HG03108 (cell line): ENCODE results near the gene TRPM2.

ENCODE experiments used
- ATAC-seq: cut with Tn5 transposase; IDR thresholded peaks from one replicate; pipeline ENCODE4 v1.9.1; 2021; ENCODE audit warnings: moderate library complexity; ENCODE audit not compliant: unreplicated experiment

TRPM2 gene

DNA sequence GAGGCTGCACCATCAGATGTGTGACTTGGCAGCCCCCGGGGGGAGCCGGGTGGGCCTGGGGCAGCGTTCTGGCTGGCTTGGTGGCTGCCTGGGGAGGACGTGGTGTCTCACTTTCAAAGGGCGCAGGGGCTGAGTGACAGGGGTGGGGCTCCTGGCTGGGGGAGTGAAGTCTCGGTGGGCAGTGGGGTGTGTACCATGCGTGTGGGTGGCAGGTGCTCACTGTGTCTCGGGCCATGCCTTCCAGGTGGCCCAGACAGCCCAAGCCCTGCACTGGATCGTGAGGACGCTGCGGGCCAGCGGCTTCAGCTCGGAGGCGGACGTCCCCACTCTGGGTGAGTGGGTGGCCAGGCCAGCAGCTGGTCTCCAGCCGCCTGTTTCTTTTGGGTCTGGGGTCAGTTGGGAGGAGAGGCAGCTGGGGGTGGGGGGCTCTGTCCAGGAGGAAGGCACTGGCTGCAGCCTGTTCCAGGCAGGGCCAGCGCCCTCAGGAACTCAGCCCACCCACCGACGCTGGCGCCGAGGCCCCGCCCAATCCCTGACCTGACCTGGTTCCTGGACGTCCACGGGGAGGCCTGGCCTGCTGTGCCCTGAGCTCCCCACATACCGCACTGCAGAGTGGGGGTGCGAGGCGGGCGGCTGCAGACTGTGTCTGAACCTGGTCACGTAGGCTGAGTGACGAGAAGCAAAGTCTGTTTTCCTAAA is 71.3 kb downstream of the TRPM2 start:
- ATAC-seq: no peak

DNA sequence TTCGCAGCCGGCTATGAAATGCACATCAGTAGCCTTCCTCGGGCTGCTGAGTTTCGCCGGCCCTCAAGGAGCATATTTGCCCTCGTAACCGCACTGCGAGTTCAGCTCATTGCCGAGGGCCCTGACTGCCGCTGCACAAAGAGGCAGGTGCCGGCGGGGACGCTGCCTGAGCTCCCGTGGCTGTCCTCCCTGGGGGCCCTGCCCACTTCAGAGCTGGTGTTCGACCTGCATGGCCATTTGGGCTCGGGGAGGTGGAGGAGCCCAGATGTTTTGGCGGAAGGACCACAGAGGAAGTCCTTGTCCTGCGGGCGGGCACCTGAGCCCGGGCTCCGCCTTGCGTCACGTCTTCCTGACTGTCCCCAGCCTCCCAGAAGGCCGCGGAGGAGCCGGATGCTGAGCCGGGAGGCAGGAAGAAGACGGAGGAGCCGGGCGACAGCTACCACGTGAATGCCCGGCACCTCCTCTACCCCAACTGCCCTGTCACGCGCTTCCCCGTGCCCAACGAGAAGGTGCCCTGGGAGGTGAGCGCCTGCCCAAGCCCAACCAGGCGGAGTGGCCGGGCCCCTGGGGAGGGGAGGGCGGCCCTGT is 72.0 kb downstream of the TRPM2 start:
- no peak for ATAC-seq

DNA sequence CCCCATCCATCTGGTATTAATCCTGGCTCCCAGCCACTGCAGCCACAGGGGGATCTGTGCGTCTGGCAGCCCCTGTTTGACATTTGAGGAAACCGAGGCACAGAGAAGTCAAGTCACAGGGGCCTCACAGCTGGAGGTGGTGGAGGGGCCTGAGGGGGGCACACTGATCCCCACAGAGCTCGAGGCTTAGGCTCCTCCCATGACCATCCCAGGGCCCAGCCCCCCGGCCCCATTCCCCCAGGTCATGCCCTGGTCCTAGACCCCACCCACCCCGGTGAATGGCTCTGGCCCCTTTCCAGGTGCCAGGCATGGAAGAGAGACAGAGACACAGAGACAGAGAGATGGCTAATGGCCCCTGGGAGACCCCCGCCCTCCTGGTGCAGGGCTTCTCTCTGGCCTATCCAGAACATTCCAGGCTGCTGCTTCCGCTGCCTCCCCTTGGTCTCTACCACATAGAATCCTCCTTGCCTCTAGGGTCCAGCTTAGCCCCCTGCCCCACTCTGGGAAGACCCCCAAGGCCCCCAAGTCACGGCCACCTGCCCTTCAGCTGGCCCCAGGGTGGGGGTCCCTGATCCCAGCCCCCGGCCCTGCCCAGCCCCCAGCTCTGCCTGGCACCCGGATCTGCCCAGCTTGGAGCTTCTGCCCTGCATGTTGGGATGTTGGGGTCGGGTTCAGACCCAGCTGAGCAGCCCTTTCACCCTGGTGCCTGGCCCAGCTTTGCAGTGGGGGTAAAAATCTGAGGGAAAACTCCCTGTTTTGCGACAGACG is 72.7 kb downstream of the TRPM2 start:
- ATAC-seq: no peak

DNA sequence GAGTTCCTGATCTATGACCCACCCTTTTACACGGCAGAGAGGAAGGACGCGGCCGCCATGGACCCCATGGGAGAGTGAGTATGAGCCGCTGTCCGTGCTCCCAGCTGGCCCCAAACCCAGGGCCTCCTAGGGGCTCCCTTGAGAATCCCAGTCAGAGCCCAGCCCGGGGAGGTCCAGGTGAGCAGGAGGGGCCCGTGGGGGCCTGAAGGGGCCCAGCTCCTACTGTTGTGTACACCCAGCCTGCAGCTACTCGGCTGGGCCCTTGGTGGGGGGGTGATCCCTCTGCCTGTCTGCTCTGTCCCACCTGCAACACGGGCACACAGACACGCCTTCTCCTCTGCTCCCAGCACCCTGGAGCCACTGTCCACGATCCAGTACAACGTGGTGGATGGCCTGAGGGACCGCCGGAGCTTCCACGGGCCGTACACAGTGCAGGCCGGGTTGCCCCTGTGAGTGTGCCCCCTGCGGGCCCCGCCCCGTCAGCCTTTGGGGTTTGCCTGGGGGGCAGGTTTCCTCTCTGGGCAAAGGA is 73.3 kb downstream of the TRPM2 start:
- ATAC-seq: no peak

DNA sequence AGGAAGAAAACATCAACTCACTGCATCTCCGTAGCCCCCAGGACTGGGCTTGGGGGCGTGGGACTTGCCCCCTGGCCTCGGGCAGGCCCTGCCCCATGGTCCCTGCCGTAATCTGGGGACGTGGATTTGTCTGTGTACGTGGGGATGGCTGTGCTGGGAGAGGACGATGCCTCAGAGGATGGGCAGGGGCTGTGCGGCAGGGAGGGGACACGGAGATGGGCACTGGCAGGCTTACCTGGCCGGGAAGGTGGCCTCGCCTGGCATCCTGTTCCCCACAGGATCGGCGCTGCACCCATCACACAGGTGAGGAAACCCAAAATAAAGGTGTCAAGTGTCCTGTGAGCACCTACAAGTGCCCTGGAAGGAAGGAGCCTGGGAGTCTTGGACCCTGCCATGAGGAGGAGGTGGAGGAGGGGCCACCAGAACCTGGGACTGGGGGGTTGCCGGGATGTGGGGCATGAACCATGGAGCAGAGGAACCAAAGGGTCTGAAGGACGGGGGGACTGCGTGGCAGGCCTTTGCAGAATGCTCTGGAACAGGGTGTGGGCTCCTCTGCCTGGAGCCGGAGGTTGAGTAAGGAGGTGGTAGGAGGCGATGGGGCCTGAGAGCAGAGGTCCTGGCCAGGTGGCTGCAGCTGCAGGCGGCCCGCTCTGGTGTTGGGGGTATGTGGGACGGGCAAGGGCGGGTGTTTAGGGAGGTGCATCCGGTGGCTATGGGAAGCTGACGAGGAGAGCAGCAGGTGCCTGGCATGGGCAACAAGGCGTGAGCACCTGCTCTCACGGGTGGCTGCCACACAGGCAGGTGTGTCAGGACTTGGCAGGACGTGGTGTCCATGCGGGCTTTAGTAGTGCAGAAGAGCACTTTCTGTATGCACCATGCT is 74.1 kb downstream of the TRPM2 start:
- ATAC-seq: no peak

DNA sequence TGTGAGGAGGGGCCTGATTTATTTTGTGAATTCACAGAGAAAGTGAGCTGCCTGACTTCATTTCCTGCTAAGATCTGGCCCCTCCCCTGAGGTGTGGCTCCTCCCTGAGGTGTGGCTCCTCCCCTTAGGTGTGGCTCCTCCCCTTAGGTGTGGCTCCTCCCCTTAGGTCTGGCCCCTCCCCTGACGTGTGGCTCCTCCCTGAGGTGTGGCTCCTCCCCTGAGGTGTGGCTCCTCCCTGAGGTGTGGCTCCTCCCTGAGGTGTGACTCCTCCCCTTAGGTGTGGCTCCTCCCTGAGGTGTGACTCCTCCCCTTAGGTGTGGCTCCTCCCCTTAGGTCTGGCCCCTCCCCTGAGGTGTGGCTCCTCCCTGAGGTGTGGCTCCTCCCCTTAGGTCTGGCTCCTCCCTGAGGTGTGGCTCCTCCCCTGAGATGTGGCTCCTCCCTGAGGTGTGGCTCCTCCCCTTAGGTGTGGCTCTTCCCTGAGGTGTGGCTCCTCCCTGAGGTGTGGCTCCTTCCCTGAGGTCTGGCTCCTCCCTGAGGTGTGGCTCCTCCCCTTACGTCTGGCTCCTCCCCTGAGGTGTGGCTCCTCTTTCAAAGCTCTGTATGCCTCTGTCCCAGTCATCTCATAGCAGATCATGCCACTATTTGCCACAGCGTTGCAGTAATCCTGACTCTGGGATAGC is 75.0 kb downstream of the TRPM2 start:
- no peak for ATAC-seq

DNA sequence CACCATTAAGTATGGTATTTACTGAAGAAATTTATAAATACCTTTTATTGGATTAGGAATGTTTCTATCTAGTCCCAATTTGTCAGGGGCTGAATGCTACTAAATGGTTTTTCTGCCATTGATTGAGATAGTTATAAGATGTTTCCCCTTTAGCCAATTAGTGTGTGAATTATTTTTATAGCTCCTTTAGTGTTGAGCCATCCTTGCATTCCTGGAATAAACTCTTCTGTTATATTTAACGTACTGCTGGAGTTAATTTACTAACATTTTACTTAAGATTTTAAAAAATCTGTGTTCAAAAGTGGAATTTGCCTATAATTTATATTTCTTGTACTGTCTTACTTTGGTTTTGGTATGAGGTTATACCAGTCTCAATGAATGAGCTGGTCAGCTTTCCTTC is 76.5 kb downstream of the TRPM2 start:
- no peak for ATAC-seq

DNA sequence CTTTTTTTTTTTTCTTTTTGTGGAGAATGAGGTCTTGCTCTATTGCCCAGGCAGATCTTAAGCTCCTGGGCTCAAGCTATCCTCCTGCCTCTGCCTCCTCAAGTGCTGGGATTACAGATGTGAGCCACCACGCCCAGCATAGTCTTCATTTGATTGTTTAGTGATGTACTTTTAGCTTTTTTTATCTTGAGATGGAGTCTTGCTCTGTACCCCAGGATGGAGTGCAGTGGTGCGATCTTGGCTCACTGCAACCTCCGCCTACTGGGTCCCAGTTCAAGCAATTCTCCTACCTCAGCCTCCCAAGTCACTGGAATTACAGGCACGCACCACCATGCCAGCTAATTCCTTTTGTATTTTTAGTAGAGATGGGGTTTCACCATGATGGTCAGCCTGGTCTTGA is 77.9 kb downstream of the TRPM2 start:
- ATAC-seq: no peak

DNA sequence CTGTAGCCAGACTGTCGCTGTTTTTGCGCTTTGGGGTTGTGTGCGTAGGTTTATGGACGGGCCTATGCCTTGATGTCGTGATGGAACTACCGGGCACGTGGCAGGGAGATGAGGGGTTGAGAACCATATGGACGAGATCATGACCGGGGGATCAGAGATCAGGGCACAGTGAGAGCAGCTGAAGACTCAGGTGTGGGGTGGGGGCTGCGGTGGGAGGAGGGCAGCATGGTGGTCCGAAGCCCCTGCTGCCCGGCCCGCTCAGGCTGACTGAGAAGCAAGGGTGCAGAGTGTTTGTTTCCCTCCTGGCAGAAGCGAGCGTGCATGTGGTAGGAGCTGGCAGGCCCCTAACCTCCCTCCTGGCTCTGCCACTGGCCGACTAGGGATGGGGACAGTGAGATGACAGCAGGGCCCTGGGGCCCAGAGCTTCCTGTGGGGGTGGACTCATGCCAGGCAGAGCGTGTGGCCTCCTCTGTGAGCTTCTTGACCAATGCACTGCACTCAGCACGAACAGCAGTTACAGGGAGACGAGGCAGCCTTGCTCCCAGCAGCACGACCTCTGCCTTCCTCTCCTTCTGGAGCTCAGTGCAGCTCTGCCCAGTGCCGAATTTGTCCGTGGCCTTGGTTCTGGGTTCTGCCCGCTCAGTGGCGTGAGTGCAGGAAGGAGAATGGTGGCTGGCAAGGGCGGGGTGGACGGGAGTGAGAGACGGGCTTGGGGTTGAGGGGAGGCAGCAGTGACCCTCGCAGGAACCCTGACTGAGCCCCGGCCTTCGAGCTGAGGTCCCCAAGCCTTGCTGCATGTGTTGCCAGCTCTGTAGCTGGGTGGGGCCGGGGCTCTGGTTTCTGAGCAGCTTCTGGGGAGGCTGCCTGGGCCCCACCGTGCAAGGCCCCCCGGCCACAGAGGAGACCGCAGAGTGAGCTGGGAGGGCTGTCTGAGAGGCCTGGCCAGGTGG is 79.7 kb downstream of the TRPM2 start:
- ATAC-seq: no peak

DNA sequence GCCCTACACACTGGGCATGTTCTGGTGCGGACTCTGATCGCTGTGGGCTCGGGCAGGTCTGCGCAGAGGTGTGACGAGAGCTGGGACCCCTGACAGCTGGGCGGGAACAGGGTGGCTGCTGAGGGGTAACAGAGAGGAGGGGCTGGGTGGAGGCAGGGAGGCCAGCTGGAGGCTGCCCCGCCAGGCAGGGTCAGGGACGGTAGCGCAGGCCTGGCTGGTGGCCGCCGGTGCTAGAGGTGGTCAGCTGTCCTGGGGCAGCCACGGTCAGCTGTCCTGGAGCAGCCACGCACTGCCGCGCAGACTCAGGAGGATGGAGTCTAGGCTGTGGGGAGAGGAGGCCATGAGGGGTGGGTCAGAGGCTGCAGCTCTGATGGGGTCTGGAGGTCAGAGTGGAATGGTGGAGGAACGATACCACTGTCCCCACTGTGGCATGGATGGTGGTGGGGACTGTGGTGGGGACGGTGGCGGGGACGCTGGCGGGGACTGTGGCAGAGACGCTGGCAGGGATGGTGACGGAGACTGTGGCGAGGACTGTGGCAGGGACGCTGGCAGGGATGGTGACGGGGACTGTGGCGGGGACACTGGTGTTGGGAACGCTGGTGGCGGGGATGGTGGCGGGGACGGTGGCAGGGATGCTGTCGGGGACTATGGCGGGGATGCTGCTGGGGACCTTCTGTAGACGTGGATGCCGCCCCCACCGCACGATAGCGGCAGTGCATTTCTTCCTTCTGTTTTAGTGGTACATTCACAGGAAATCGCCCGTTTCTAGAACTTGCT is 80.6 kb downstream of the TRPM2 start:
- no peak for ATAC-seq

DNA sequence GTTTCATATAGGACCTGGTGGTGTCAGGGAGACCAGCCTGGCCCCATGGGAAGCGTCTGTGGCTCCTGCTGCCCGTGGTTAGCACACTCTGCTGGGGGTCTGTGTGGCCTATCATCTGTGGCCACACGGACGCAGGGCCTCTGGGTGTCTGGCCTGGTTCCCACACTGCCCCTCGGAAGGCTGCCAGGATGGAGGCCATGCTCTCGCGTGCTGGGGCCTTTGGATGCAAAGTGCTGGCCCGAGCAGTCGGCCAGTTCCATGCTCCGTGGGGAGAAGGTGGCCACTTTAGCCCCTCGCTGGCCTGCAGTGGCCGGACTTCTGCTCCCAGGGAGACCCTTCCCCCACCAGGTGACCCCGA is 81.1 kb downstream of the TRPM2 start:
- no peak for ATAC-seq

DNA sequence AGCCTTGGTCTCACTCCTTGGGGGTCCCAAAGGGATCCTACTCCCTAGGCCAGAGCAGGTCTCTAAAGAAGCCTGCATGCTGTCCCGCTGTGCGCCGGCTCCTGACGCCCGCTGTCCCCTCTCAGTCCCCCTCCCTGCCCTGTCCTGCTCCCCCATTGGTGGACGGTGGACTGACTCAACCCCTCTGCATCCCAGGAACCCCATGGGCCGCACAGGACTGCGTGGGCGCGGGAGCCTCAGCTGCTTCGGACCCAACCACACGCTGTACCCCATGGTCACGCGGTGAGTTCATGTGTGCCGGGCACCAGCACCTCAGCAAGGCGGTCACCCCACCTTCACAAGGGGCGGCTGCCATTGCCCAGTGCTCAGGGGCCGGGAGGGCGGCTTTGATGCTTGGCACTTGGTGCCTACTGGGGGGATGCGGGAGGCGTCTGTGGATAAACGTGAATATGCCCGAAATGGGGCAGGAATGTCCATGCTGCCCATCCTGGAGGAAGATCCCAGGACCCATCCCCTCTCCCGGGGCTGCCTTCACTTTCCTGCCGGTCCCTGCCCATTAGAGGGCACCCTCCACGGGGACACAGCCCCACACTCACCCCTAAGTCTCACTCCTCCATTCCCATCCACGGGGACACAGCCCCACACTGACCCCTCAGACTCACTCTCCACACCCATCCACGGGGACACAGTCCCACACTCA is 81.7 kb downstream of the TRPM2 start:
- no peak for ATAC-seq

DNA sequence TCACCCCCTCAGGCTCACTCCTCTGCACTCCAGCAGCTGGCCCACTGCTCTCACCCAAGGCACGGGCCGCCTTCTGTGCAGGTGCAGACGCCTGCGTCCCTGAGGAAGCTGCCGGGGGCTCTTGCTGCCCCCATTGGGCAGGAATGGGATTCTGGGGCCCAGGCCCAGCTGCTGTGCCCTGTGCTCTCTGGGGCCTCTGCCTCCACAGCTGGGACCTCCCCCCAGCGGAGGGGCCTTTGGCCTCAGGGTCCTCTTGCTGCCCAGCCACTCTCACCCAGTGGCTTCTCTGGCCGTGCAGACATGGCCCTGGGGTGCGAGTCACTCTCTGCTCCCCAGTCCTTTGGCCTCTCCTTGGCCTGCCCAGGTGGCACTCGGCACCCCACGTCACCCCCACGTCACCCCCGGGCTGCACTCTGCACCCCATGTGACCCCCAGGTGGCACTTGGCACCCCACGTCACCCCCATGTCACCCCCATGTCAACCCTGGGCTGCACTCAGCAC is 82.7 kb downstream of the TRPM2 start:
- no peak for ATAC-seq

DNA sequence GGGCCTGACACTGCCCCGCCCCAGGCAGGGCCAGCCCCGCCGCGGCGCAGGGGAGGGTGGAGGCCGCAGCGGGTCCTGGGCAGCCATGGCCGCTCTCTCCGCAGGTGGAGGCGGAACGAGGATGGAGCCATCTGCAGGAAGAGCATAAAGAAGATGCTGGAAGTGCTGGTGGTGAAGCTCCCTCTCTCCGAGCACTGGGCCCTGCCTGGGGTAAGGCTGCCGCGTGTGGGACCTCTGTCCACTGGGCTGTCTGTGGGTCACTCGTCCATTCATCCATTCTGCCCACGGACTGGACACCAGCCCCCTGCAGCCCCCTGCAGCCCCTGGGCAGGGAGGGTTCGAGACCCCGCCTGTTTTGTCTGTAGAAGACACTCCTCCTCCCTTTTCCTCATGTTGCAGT is 83.5 kb downstream of the TRPM2 start:
- ATAC-seq: no peak

DNA sequence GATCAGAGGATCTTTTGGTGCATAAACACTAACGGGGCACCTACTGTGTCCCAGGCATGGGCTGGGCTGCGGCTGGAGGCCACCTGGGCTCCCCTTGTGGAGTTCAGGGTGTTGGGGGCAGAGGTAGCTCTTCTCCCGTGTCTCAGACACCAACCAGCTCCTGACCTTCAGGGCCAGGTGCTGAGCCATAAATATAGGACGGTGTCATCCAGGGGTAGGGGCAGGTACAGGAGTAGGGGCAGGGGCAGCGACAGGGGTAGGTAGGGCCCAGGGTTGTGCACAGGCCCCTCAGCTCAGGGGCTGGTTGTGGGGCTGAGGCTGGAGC is 83.9 kb downstream of the TRPM2 start:
- no peak for ATAC-seq

DNA sequence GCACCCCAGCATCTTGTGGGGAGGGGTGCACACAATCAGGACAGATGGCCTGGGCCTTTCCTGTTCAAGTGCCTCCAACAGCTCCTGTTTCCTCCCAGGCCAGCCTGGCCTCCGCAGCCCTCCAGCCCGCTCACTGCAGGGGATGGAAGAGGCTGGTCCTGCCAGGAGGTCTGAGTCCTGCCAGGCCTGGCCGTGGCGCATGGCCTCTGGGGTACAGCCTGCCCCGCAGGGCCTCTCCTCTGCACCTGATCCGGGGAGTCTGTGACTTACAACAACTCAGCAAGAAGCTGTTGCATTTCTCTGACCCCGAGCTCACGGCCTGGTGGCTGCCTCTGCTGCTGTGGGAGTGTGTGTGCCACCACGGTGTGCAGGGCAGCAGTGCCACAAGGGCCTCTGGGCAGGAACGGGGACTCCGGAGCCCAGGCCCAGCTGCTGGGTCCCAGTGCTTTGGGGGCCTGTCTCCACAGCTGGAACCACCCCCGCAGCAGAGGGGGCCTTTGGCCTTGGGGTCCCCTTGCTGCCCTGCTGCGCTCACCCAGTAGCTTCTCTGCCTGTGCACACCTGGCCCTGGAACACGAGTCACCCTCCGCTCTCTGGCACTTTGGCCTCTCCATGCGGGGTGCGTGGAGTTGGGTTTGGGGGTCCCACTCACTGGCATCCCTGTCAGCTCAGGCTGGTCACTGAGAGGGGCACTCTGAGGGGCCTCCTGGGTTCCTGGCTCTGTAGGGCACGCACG is 84.4 kb downstream of the TRPM2 start:
- no peak for ATAC-seq

DNA sequence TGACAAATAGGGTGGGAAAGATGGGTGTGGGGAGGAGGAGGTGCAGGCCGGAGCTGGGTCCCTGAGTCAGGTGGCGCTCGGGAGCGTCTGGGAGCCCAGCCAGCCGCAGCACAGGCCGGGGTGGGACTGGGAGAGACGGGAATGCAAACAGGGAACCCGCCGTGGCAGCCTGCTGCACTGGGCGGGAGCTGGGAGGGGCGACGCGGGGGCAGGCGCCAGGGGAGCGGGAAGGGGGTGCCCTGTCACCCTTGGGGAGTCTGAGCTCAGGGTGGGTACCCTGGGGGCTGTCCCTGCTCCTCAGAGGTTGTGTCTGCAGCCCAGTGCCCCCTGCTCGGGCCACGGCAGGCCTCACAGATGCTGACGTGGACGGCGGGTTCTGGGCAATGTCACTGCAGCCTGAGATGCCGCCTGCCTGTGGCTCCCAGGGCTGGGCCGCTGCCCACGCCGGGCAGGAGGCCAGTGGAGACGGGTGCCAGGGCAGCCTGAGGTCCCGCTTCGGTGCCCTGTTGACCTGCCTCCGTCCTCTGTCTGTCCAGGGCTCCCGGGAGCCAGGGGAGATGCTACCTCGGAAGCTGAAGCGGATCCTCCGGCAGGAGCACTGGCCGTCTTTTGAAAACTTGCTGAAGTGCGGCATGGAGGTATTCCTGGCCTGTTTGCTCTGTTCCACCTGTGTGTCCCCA is 85.2 kb downstream of the TRPM2 start:
- ATAC-seq: no peak
